Activated T-helper 2 cell treated with anti-CD3 and anti-CD28 coated beads, Interferon-gamma antibody, Interleukin-2, Interleukin-4, amounts not matched to agents 10 μg/mL and 5 μg/mL and 100 μg/mL, durations not matched to agents 14 hours and 24 hours and 36 hours (primary cell): ENCODE measurements around the gene OTOR. TPM values are rescaled to one million over a fixed set of nuclear protein-coding genes. Genes with fewer than 3 reads are reported as not detected.

ENCODE experiments used
- DNase-seq: peaks from one replicate; pipeline ENCODE4 v3.0.0; 2021; ENCODE audit warnings: low spot score
- H3K27ac Mint-ChIP-seq: one replicate; pipeline ENCODE4 v1.8.0; 2021; ENCODE audit warnings: mixed read lengths
- H3K27me3 Mint-ChIP-seq: one replicate; pipeline ENCODE4 v1.8.0; 2021; ENCODE audit warnings: low read depth, mixed read lengths
- H3K36me3 Mint-ChIP-seq: one replicate; pipeline ENCODE4 v1.8.0; 2021; ENCODE audit warnings: low read depth, mixed read lengths
- H3K4me1 Mint-ChIP-seq: one replicate; pipeline ENCODE4 v1.8.0; 2021; ENCODE audit warnings: low read depth, mixed read lengths
- H3K4me3 Mint-ChIP-seq: one replicate; pipeline ENCODE4 v1.8.0; 2021; ENCODE audit warnings: low read depth, mild to moderate bottlenecking, moderate library complexity, mixed read lengths
- H3K9me3 Mint-ChIP-seq: one replicate; pipeline ENCODE4 v1.8.0; 2021; ENCODE audit warnings: mixed read lengths
- intact Hi-C: fragments of 100-400 bp; cut with micrococcal nuclease; formaldehyde crosslinking; loops from one replicate; pipeline ENCODE4 v1.15.1; 2023
- total RNA-seq: library from RNA; stranded (reverse); gene quantifications from 2 replicates; pipeline ENCODE4 v1.2.3, GENCODE V29; 2022

The OTOR gene, protein sequence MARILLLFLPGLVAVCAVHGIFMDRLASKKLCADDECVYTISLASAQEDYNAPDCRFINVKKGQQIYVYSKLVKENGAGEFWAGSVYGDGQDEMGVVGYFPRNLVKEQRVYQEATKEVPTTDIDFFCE
- total RNA-seq, result not detected in 2 replicates

DNA sequence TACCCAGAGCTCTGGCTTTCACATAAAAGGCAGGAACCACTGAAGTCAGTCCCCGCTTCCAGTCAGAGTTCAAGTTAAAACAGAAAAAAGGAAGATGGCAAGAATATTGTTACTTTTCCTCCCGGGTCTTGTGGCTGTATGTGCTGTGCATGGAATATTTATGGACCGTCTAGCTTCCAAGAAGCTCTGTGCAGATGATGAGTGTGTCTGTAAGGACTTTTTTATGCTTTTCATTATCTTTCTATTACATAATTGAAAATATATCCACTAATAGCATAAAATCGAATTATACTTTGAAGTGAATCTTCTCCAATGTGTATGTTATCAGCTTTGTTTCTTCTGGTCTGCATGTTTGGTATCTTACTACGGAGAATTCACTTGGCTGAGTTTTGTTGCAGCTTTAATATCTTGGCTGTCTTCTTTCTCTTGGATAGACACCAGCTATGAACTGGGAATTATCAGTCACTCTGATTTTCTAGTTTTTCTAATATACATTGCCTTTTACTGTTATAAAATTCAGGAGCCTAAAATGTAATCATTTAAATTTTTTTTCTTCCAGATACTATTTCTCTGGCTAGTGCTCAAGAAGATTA, at the start of gene OTOR:
OTOR (plus strand) TSS at position 51 of the 593 bp plus-strand sequence; CDS start at position 95, 44 bp downstream.
- peaks cover 2% of the 10 kb centered on the region for H3K4me1 Mint-ChIP-seq
- DNase-seq, result no peak
- intact Hi-C loops, result no loop called here
- peaks cover 45% of the 10 kb centered on the region for H3K27me3 Mint-ChIP-seq
- no peaks in the 10 kb centered on the region for H3K9me3 Mint-ChIP-seq
- H3K27ac Mint-ChIP-seq, result no peak within 1 kb of the TSS
- no peaks in the 10 kb centered on the region for H3K36me3 Mint-ChIP-seq
- H3K4me3 Mint-ChIP-seq, result no peak within 1 kb of the TSS

- H3K27me3 Mint-ChIP-seq, result peaks cover 35% of the 10 kb centered on the region
- no peak for DNase-seq
- no peak overlapping the region for H3K27ac Mint-ChIP-seq
- H3K4me3 Mint-ChIP-seq, result no peak overlapping the region
- H3K4me1 Mint-ChIP-seq, result no peaks in the 10 kb centered on the region
- intact Hi-C loops, result no loop called here
- H3K36me3 Mint-ChIP-seq, result no peaks in the 10 kb centered on the region
- H3K9me3 Mint-ChIP-seq, result no peaks in the 10 kb centered on the region
Observed at GRCh38 chr20:16699293-16699692, 48.9 kb upstream of the OTOR start.

DNA sequence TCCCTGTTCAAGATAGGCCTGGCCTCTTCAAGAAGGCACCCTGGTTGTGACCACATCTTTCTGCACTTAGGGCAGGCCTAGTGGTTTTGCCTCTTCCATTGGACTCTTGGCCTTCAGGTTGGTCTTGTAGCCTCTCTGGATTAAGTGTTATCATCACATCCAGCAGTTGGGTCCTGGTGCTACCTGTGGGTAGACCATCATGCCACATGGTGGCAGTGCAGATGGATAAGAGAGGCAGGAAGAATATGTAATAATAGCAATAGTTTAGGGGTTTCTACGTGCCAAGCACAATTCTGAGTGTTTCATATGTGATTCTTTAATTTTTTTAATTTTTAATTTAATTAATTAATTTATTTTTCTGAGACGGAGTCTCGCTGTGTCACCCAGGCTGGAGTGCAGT, 46.9 kb upstream of the OTOR start:
- peaks cover 6% of the 10 kb centered on the region for H3K36me3 Mint-ChIP-seq
- intact Hi-C loops, result loop anchor here (2.0 kb wide), 1 partner anchor 60 kb away; no protein-coding TSS in a partner anchor
- H3K4me3 Mint-ChIP-seq, result no peak overlapping the region
- DNase-seq, result peak; percentile 19
- no peaks in the 10 kb centered on the region for H3K4me1 Mint-ChIP-seq
- peaks cover 33% of the 10 kb centered on the region for H3K27me3 Mint-ChIP-seq
- H3K27ac Mint-ChIP-seq, result no peak overlapping the region
- H3K9me3 Mint-ChIP-seq, result peaks cover 12% of the 10 kb centered on the region

- peaks cover 26% of the 10 kb centered on the region for H3K9me3 Mint-ChIP-seq
- H3K36me3 Mint-ChIP-seq, result peaks cover 19% of the 10 kb centered on the region
- intact Hi-C loops, result no loop called here
- peaks cover 12% of the 10 kb centered on the region for H3K4me1 Mint-ChIP-seq
- peaks cover 34% of the 10 kb centered on the region for H3K27me3 Mint-ChIP-seq
- no peak for DNase-seq
- H3K27ac Mint-ChIP-seq, result no peak overlapping the region
- no peak overlapping the region for H3K4me3 Mint-ChIP-seq
Observed at GRCh38 chr20:16703570-16703969, 44.6 kb upstream of the OTOR start.

DNA sequence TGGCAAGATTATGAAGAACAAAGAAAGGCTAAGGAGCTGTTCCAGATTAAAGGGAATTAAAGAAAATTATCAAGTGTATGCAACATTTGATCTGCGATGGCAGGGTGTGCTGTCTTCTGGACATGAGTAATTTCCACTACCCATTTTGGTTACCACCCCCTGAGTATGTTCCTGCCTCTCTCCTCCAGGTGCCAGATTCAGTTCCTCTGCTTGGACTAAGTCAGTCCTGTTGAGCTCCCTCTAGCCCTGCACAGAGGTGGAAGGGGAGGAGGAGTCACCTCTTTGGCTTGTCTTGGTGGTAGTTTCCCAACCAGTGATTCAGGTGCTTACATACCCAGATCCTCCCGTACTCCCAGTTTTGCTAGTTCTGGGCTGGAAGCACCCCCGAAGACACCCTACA, 40.5 kb upstream of the OTOR start:
- peaks cover 30% of the 10 kb centered on the region for H3K27me3 Mint-ChIP-seq
- H3K36me3 Mint-ChIP-seq, result peaks cover 22% of the 10 kb centered on the region
- H3K9me3 Mint-ChIP-seq, result peaks cover 26% of the 10 kb centered on the region
- no peak overlapping the region for H3K4me3 Mint-ChIP-seq
- intact Hi-C loops, result no loop called here
- peaks cover 35% of the 10 kb centered on the region for H3K4me1 Mint-ChIP-seq
- DNase-seq, result no peak
- H3K27ac Mint-ChIP-seq, result no peak overlapping the region

GRCh38 chr20:16708602-16709001, 39.6 kb upstream of the OTOR start:
- Mint-ChIP-seq H3K9me3 (peaks cover 26% of the 10 kb centered on the region), H3K4me3 (no peak overlapping the region), H3K27me3 (peaks cover 29% of the 10 kb centered on the region), H3K27ac (no peak overlapping the region), H3K4me1 (peaks cover 35% of the 10 kb centered on the region), H3K36me3 (peaks cover 22% of the 10 kb centered on the region)
- no peak for DNase-seq
- intact Hi-C loops, result loop anchor here (1.0 kb wide), 1 partner anchor 25 kb away; no protein-coding TSS in a partner anchor

DNA sequence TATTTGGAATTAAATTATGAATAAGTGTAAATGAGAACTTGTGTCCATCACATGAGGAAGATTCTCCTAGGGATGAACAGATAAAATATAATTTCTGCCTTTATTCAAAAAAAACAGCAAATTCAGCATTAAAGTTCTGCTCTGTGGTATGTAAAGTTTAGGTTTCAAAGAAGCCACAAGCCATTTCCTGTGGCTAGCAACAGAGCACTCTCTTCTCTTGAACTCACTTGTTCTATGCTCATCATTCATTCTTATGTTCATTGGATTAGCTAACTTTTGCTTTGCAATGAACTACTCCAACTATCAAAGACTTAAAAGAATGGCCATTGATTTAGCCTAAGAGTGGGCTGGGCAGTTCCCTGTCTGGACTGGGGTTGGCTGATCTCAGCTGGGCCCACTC, 39.1 kb upstream of the OTOR start:
- intact Hi-C loops, result loop anchor here (1.0 kb wide), 1 partner anchor 24 kb away; no protein-coding TSS in a partner anchor
- Mint-ChIP-seq H3K27me3 (peaks cover 27% of the 10 kb centered on the region), H3K4me1 (peaks cover 35% of the 10 kb centered on the region), H3K27ac (no peak overlapping the region), H3K9me3 (peaks cover 26% of the 10 kb centered on the region), H3K4me3 (no peak overlapping the region), H3K36me3 (peaks cover 22% of the 10 kb centered on the region)
- peak; percentile 13 for DNase-seq

GRCh38 chr20:16710781-16711180, 37.4 kb upstream of the OTOR start:
- H3K27ac Mint-ChIP-seq, result no peak overlapping the region
- peaks cover 29% of the 10 kb centered on the region for H3K27me3 Mint-ChIP-seq
- intact Hi-C loops, result no loop called here
- DNase-seq, result no peak
- peaks cover 17% of the 10 kb centered on the region for H3K36me3 Mint-ChIP-seq
- H3K9me3 Mint-ChIP-seq, result peaks cover 17% of the 10 kb centered on the region
- peaks cover 35% of the 10 kb centered on the region for H3K4me1 Mint-ChIP-seq
- no peak overlapping the region for H3K4me3 Mint-ChIP-seq

DNA sequence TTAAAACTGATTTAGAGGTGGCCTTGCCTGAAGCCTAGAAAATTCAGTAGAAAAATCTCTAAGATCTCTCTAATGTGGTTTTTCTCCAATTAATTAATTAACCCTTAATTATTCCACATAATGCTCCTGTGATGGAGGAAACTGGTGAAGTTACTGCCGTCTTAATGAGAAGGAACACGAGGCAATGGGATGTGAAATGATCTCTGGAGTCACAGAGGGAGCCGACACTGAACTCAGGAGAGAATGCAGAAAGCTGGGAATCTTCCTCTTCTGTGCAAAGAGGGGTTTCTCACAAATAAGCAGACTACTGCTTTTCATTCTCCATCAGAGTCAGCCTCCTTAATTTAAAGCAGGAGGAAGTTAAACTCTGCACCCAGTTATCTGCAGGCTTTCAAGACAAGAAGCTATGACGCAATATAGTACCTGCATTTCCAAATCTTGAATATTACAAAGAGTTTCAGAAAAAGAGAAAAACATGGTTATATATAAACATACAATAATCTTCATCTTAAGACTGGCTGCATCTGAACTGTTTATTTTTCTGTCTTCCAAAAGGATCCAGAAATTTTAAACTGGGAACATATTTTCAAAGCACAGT, 36.4 kb upstream of the OTOR start:
- no peak overlapping the region for H3K27ac Mint-ChIP-seq
- peaks cover 14% of the 10 kb centered on the region for H3K36me3 Mint-ChIP-seq
- peaks cover 35% of the 10 kb centered on the region for H3K4me1 Mint-ChIP-seq
- no peak overlapping the region for H3K4me3 Mint-ChIP-seq
- DNase-seq, result no peak
- intact Hi-C loops, result no loop called here
- peaks cover 31% of the 10 kb centered on the region for H3K27me3 Mint-ChIP-seq
- H3K9me3 Mint-ChIP-seq, result peaks cover 10% of the 10 kb centered on the region

- Mint-ChIP-seq H3K9me3 (peaks cover 5% of the 10 kb centered on the region), H3K27ac (no peak overlapping the region), H3K4me3 (no peak overlapping the region), H3K4me1 (peaks cover 33% of the 10 kb centered on the region), H3K36me3 (peaks cover 10% of the 10 kb centered on the region), H3K27me3 (peaks cover 29% of the 10 kb centered on the region)
- no peak for DNase-seq
- intact Hi-C loops, result no loop called here
Observed at GRCh38 chr20:16712511-16712947, 35.6 kb upstream of the OTOR start.

DNA sequence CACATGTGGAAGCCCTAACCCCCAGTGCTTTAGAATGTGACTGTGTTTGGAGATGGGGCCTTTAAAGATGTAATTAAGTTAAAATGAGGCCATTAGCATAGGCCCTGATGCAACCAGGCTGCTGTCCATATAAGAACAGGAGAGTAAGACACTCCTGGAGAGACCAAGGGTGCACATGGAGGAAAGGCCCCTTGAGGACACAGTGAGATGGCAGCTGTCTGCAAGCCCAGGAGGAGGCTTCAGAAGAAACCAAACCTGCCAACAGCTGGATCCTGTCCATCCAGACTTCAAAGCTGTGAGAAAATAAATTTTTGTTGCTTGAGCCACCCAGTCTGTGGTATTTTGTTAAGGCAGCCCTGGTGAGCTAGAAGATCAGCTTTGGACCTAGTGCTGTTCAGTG, 35.1 kb upstream of the OTOR start:
- peaks cover 32% of the 10 kb centered on the region for H3K27me3 Mint-ChIP-seq
- peaks cover 28% of the 10 kb centered on the region for H3K4me1 Mint-ChIP-seq
- no peak for DNase-seq
- intact Hi-C loops, result no loop called here
- no peak overlapping the region for H3K27ac Mint-ChIP-seq
- peaks cover 4% of the 10 kb centered on the region for H3K36me3 Mint-ChIP-seq
- H3K9me3 Mint-ChIP-seq, result peaks cover under 1% of the 10 kb centered on the region
- H3K4me3 Mint-ChIP-seq, result no peak overlapping the region

DNA sequence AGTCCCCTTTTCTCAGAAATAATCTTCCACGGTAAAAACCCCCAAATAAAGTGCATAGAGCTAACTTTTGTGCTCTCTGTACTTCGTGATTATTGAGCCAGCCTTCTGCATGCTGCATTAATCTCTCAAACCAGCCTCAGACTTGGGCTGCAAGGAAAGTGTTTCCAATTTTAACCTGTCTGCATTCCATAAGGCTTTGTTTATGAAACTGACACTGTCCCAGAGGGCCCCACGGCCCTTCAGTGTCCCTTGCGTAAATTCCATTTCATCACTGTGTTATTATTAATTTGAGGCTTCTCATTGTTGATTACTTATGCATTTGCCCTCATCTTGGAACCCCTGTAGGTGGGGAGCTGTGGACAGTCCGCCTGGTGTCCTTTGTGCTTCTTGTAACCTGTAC, 33.9 kb upstream of the OTOR start:
- Mint-ChIP-seq H3K27me3 (peaks cover 40% of the 10 kb centered on the region), H3K27ac (no peak overlapping the region), H3K4me1 (peaks cover 16% of the 10 kb centered on the region), H3K36me3 (peaks cover 2% of the 10 kb centered on the region), H3K9me3 (no peaks in the 10 kb centered on the region), H3K4me3 (no peak overlapping the region)
- intact Hi-C loops, result no loop called here
- no peak for DNase-seq

GRCh38 chr20:16714751-16715150, 33.4 kb upstream of the OTOR start:
- Mint-ChIP-seq H3K4me3 (no peak overlapping the region), H3K4me1 (peaks cover 11% of the 10 kb centered on the region), H3K9me3 (no peaks in the 10 kb centered on the region), H3K36me3 (no peaks in the 10 kb centered on the region), H3K27ac (no peak overlapping the region), H3K27me3 (peaks cover 45% of the 10 kb centered on the region)
- no peak for DNase-seq
- intact Hi-C loops, result no loop called here
